ENCODE data around the gene CEACAM18. TPM values are rescaled to one million over a fixed set of nuclear protein-coding genes. Genes with fewer than 3 reads are reported as not detected.

The CEACAM18 gene
- total and polyA plus RNA-seq, 2 of the 4 experiments (the other 2 are of a cell fraction) = not detected

- no peak overlapping the region for H3K4me3 ChIP-seq (ENCODE audit: insufficient read depth, low read depth, low read length)
- no peak overlapping the region for H2AK5ac ChIP-seq (ENCODE audit: low read depth, low read length)
- H2AFZ ChIP-seq (replicated peaks; ENCODE audit: low read length, poor library complexity) = no peak overlapping the region
- H3K56ac ChIP-seq (ENCODE audit: extremely low read depth, insufficient read depth, low read length) = no peak overlapping the region
- H4K5ac ChIP-seq (ENCODE audit: low read depth, low read length) = no peak overlapping the region
- DNase-seq (no peak), ATAC-seq (ENCODE audit: low read depth) (no peak)
- H4K8ac ChIP-seq (ENCODE audit: low read depth in 2 of 2, low read length in 2 of 2) = no peak overlapping the region
- no peak overlapping the region for H2AK9ac ChIP-seq (replicated peaks; ENCODE audit: low read depth, low read length, poor library complexity)
- no peak overlapping the region for H3K9ac ChIP-seq (ENCODE audit: low read depth, low read length)
- no peaks in the 10 kb centered on the region for H3K4me1 ChIP-seq (ENCODE audit: control insufficient read depth, insufficient read depth, low read length)
- H4K91ac ChIP-seq (ENCODE audit: insufficient read depth, low read depth, low read length) = no peak overlapping the region
- no peak overlapping the region for H2BK120ac ChIP-seq (ENCODE audit: low read depth, low read length)
- no peak overlapping the region for H3K27ac ChIP-seq (ENCODE audit: insufficient read depth, low read length)
- no peaks in the 10 kb centered on the region for H4K20me1 ChIP-seq (ENCODE audit: insufficient read depth, low read length)
- no peak overlapping the region for H2BK5ac ChIP-seq (ENCODE audit: low read depth, low read length, poor library complexity, severe bottlenecking)
- no peaks in the 10 kb centered on the region for H3K36me3 ChIP-seq (ENCODE audit: control insufficient read depth, insufficient read depth, low read length)
- no peak overlapping the region for H3K4me2 ChIP-seq (ENCODE audit: low read depth, low read length)
- ChIA-PET CTCF (no interaction called here), POLR2A (ENCODE audit: unreplicated experiment) (no interaction called here)
- H3K14ac ChIP-seq (replicated peaks; ENCODE audit: low read depth, low read length) = no peak overlapping the region
- no peaks in the 10 kb centered on the region; the same call in 1 of the 2 replicates for H3K9me3 ChIP-seq (ENCODE audit: control insufficient read depth, insufficient read depth, low read length)
- H3K23ac ChIP-seq (ENCODE audit: low read depth, low read length) = no peak overlapping the region
- H3K79me1 ChIP-seq (ENCODE audit: low read depth in 1 of 2, low read length in 2 of 2) = no peaks in the 10 kb centered on the region
- H2BK15ac ChIP-seq (ENCODE audit: low read depth, low read length) = no peak overlapping the region
- intact Hi-C loops (cut with micrococcal nuclease) (no loop called here), in situ Hi-C loops (cut with MboI; ENCODE audit: low sequenced_read_pairs) (no loop called here), dilution Hi-C loops (cut with HindIII; ENCODE audit: low sequenced_read_pairs, unreplicated experiment) (no loop called here)
- H3K4ac ChIP-seq (ENCODE audit: low read depth, low read length) = no peak overlapping the region
- TF ChIP-seq SMC3 (IDR thresholded peaks at IDR 0.05; ENCODE audit: low read depth, low read length) (no peak), CEBPB (IDR thresholded peaks at IDR 0.05; ENCODE audit: low read depth, low read length) (no peak), MAFK (IDR thresholded peaks at IDR 0.05; ENCODE audit: low read depth, low read length) (no peak), ELK1 (IDR thresholded peaks at IDR 0.05; ENCODE audit: borderline replicate concordance, low read depth, low read length) (no peak), USF2 (IDR thresholded peaks at IDR 0.05; ENCODE audit: low read depth, low read length) (no peak), CHD1 (IDR thresholded peaks at IDR 0.05; ENCODE audit: low read depth, low read length) (no peak), POLR2A (IDR thresholded peaks at IDR 0.05; ENCODE audit: low read depth, low read length) (no peak), MAZ (IDR thresholded peaks at IDR 0.05; ENCODE audit: borderline replicate concordance, low read depth, low read length) (no peak), MXI1 (IDR thresholded peaks at IDR 0.05; ENCODE audit: borderline replicate concordance, low read depth, low read length) (no peak), CTCF (conservative IDR thresholded peaks at IDR 0.05; ENCODE audit: low read depth, low read length) (no peak), RAD21 (IDR thresholded peaks at IDR 0.05; ENCODE audit: low read length) (no peak), NFE2L2 (IDR thresholded peaks at IDR 0.05; ENCODE audit: low read depth, low read length) (no peak), RCOR1 (IDR thresholded peaks at IDR 0.05; ENCODE audit: insufficient replicate concordance, low read length) (no peak), FOS (IDR thresholded peaks at IDR 0.05; ENCODE audit: low read depth, low read length) (no peak), RFX5 (IDR thresholded peaks at IDR 0.05; ENCODE audit: low read depth, low read length) (no peak)
- no peak overlapping the region for H3K18ac ChIP-seq (ENCODE audit: low read depth, low read length)
- H3K9me1 ChIP-seq (ENCODE audit: insufficient read depth, low read length) = no peaks in the 10 kb centered on the region
- 36% methylated on average over 4 of the region's 11 CpGs; no CpG with 5 or more reads in 1 of the 2 experiments for WGBS, 2 experiments (ENCODE audit: extremely low coverage in 2 of 2, insufficient read length in 1 of 2)
- BruUV-seq (replicated peaks) = no TSS peak
- H3K27me3 ChIP-seq (ENCODE audit: control insufficient read depth, insufficient read depth, low read length) = no peaks in the 10 kb centered on the region
- H2BK20ac ChIP-seq (ENCODE audit: low read depth, low read length) = no peak overlapping the region
These were observed 21.6 kb upstream of the CEACAM18 start for GRCh38 chr19:51456541-51457290.

Data from IMR-90 (cell line).